Sciatic nerve (tissue), 2 donors: Measurements from ENCODE around the gene SHB. TPM values are rescaled to one million over a fixed set of nuclear protein-coding genes. Genes with fewer than 3 reads are reported as not detected.

Experiments used
- ATAC-seq: fragments of 200-7000 bp; cut with Tn5 transposase; one replicate; pipeline ENCODE4 v1.9.1; 2020; ENCODE audit warnings: mild to moderate bottlenecking, moderate library complexity
- DNase-seq: peaks from one replicate; pipeline ENCODE4 v3.0.0-alpha.2; 2020; ENCODE audit warnings: low spot score
- intact Hi-C: fragments of 100-400 bp; cut with DNase I; formaldehyde crosslinking; loops from one replicate; pipeline ENCODE4 v1.14.2; 2022
- total RNA-seq: library from RNA; stranded (reverse); fragmentation: NEBNext Ultra II Directional; extraction: Animal tissue kit (Norgen Biotek cat#: 25700); gene quantifications from one replicate; pipeline ENCODE4 v1.2.1, GENCODE V29; 2021
- donor health status: DM: no; HTN: no; CAD: no.
- donor health status: DM: no; HTN: no; CAD: no.

SHB gene
- total RNA-seq, 1 donor from 2014 or later = 15.9 TPM

- no peak for DNase-seq
- no peak for ATAC-seq
- intact Hi-C loops = no loop called here
Observed at GRCh38 chr9:38033941-38034340, 35.1 kb downstream of the SHB start.

- intact Hi-C loops = no loop called here
- no peak for DNase-seq
- peak; percentile 5 for ATAC-seq
Observed at GRCh38 chr9:38032266-38033110, 36.5 kb downstream of the SHB start.

- DNase-seq (no peak), ATAC-seq (no peak)
- intact Hi-C loops = no loop called here
Observed at GRCh38 chr9:38031594-38031993, 37.4 kb downstream of the SHB start.

- no peak for DNase-seq
- intact Hi-C loops = no loop called here
- no peak for ATAC-seq
Observed at GRCh38 chr9:38030658-38031057, 38.4 kb downstream of the SHB start.

GRCh38 chr9:38029915-38030638 lies 39.0 kb downstream of the SHB start:
- no peak for ATAC-seq
- intact Hi-C loops = no loop called here
- no peak for DNase-seq

GRCh38 chr9:38027714-38028113 lies 41.3 kb downstream of the SHB start:
- no peak for ATAC-seq

GRCh38 chr9:38026840-38027527 lies 42.0 kb downstream of the SHB start:
- ATAC-seq (no peak), DNase-seq (no peak)
- intact Hi-C loops = no loop called here

More at GRCh38 chr9:38027714-38028113, 41.3 kb downstream of the SHB start:
- intact Hi-C loops = no loop called here
- DNase-seq = no peak

GRCh38 chr9:38026021-38026809 lies 42.8 kb downstream of the SHB start:
- intact Hi-C loops = no loop called here
- DNase-seq (no peak), ATAC-seq (peak; percentile 53)

- DNase-seq = no peak
- no peak for ATAC-seq
- intact Hi-C loops = no loop called here
Observed at GRCh38 chr9:38025166-38025565, 43.9 kb downstream of the SHB start.

GRCh38 chr9:38024036-38024681 lies 44.9 kb downstream of the SHB start:
- intact Hi-C loops = no loop called here
- ATAC-seq (peak; percentile 84), DNase-seq (peak; percentile 66)

GRCh38 chr9:38023661-38024035 lies 45.4 kb downstream of the SHB start:
- intact Hi-C loops = no loop called here
- ATAC-seq = no peak

GRCh38 chr9:38022995-38023394 lies 46.0 kb downstream of the SHB start:
- no peak for DNase-seq
- intact Hi-C loops = no loop called here
- no peak for ATAC-seq

More at GRCh38 chr9:38023661-38024035, 45.4 kb downstream of the SHB start:
- no peak for DNase-seq

GRCh38 chr9:38022203-38022895 lies 46.7 kb downstream of the SHB start:
- intact Hi-C loops = no loop called here
- ATAC-seq (no peak), DNase-seq (no peak)

GRCh38 chr9:38020151-38021076 lies 48.6 kb downstream of the SHB start:
- ATAC-seq = no peak
- no peak for DNase-seq
- intact Hi-C loops = no loop called here

GRCh38 chr9:38019731-38020130 lies 49.3 kb downstream of the SHB start:
- ATAC-seq = no peak
- intact Hi-C loops = no loop called here
- no peak for DNase-seq

GRCh38 chr9:38018958-38019602 lies 49.9 kb downstream of the SHB start:
- intact Hi-C loops = no loop called here
- peak; percentile 35 for ATAC-seq
- DNase-seq = no peak
